Measurements from ENCODE around the gene ACSL1. TPM values are rescaled to one million over a fixed set of nuclear protein-coding genes. Genes with fewer than 3 reads are reported as not detected.
A peak's percentile ranks its signal among the peaks of the same experiment; 100 is the strongest.

ACSL1 gene
- polyA plus RNA-seq, 1 donor (not counting 4 experiments of a cell fraction or from before 2014, with no cell fraction given) = 60.6 TPM

GRCh38 chr4:184805462-184806228 lies 20.1 kb downstream of the ACSL1 start:
- Histone ChIP-seq H3K36me3 (ENCODE audit: control insufficient read depth in 2 of 2, extremely low read depth in 1 of 2, insufficient read depth in 2 of 2, low read length in 2 of 2) (peaks cover 4 to 11% of the 10 kb centered on the region in 2 experiments), H3K4me1 (ENCODE audit: control insufficient read depth, extremely low read depth, insufficient read depth, low read length) (peaks cover 69% of the 10 kb centered on the region), H3K27me3 (ENCODE audit: control insufficient read depth, extremely low read depth, insufficient read depth, low read length) (no peaks in the 10 kb centered on the region), H3K4me2 (ENCODE audit: control insufficient read depth, extremely low read depth, insufficient read depth, low read depth, low read length) (peak overlapping the region; percentile 68), H3K27ac (ENCODE audit: control insufficient read depth, insufficient read depth, low read length) (peak overlapping the region; percentile 50), H3K9me3 (ENCODE audit: control insufficient read depth, low read depth, low read length) (no peaks in the 10 kb centered on the region), H3K9ac (ENCODE audit: control insufficient read depth, extremely low read depth, insufficient read depth, low read length) (peak overlapping the region; percentile 51), H3K9me1 (ENCODE audit: control insufficient read depth, extremely low read depth, insufficient read depth, low read length) (no peaks in the 10 kb centered on the region), H2AFZ (ENCODE audit: control insufficient read depth, low read length) (peak overlapping the region; percentile 60), H3K79me2 (ENCODE audit: control insufficient read depth, insufficient read depth, low read length) (peaks cover 16% of the 10 kb centered on the region), H3K4me3 (ENCODE audit: control insufficient read depth in 2 of 3, extremely low read depth in 1 of 3, insufficient read depth in 2 of 3, low read depth in 1 of 3, low read length in 3 of 3) (peak overlapping the region; percentile 28 to 56 (median 29)), H4K20me1 (ENCODE audit: control insufficient read depth, extremely low read depth, insufficient read depth, low read length) (no peaks in the 10 kb centered on the region)
- TF ChIP-seq EZH2 (IDR thresholded peaks at IDR 0.05; ENCODE audit: low read length) (no peak), CTCF (optimal IDR thresholded peaks at IDR 0.05 in 1 of 3, IDR thresholded peaks at IDR 0.05 in 1 of 3, conservative IDR thresholded peaks at IDR 0.05 in 1 of 3; ENCODE audit: extremely low read depth in 1 of 3, insufficient read depth in 2 of 3, low read length in 3 of 3) (peak in 1 of 3 experiments; percentile 14)
- DNase-seq (ENCODE audit: low read depth, low spot score) = peak; percentile 73
- dilution Hi-C loops (cut with MboI; ENCODE audit: extremely low pct_ligation_motif_present, low sequenced_read_pairs) = no loop called here
- peak; percentile 91 for FAIRE-seq

GRCh38 chr4:184804621-184805020 lies 21.1 kb downstream of the ACSL1 start:
- FAIRE-seq (no peak), DNase-seq (ENCODE audit: low read depth, low spot score) (no peak)
- Histone ChIP-seq H3K4me3 (ENCODE audit: control insufficient read depth in 2 of 3, extremely low read depth in 1 of 3, insufficient read depth in 2 of 3, low read depth in 1 of 3, low read length in 3 of 3) (peak overlapping the region in 2 of 3 experiments; percentile 28 to 29), H3K4me2 (ENCODE audit: control insufficient read depth, extremely low read depth, insufficient read depth, low read depth, low read length) (peak overlapping the region; percentile 68), H3K27me3 (ENCODE audit: control insufficient read depth, extremely low read depth, insufficient read depth, low read length) (no peaks in the 10 kb centered on the region), H4K20me1 (ENCODE audit: control insufficient read depth, extremely low read depth, insufficient read depth, low read length) (no peaks in the 10 kb centered on the region), H2AFZ (ENCODE audit: control insufficient read depth, low read length) (no peak overlapping the region), H3K36me3 (ENCODE audit: control insufficient read depth in 2 of 2, extremely low read depth in 1 of 2, insufficient read depth in 2 of 2, low read length in 2 of 2) (peaks cover 7 to 19% of the 10 kb centered on the region in 2 experiments), H3K4me1 (ENCODE audit: control insufficient read depth, extremely low read depth, insufficient read depth, low read length) (peaks cover 69% of the 10 kb centered on the region), H3K9me1 (ENCODE audit: control insufficient read depth, extremely low read depth, insufficient read depth, low read length) (no peaks in the 10 kb centered on the region), H3K79me2 (ENCODE audit: control insufficient read depth, insufficient read depth, low read length) (peaks cover 18% of the 10 kb centered on the region), H3K9me3 (ENCODE audit: control insufficient read depth, low read depth, low read length) (no peaks in the 10 kb centered on the region), H3K27ac (ENCODE audit: control insufficient read depth, insufficient read depth, low read length) (peak overlapping the region; percentile 26), H3K9ac (ENCODE audit: control insufficient read depth, extremely low read depth, insufficient read depth, low read length) (no peak overlapping the region)
- no peak for TF ChIP-seq EZH2 (IDR thresholded peaks at IDR 0.05; ENCODE audit: low read length)
- TF ChIP-seq CTCF (optimal IDR thresholded peaks at IDR 0.05 in 1 of 3, IDR thresholded peaks at IDR 0.05 in 1 of 3, conservative IDR thresholded peaks at IDR 0.05 in 1 of 3; ENCODE audit: extremely low read depth in 1 of 3, insufficient read depth in 2 of 3, low read length in 3 of 3) = no peak
- dilution Hi-C loops (cut with MboI; ENCODE audit: extremely low pct_ligation_motif_present, low sequenced_read_pairs) = no loop called here

Data from keratinocyte (primary cell).